K562 (cell line): Measurements from ENCODE around the gene PTPRU. TPM values are rescaled to one million over a fixed set of nuclear protein-coding genes. Genes with fewer than 3 reads are reported as not detected.

Experiments
- ATAC-seq: fragments of 200-7000 bp; cut with Tn5 transposase; 3 replicates; pipeline ENCODE4 v1.9.1; 2020; ENCODE audit warnings: moderate library complexity
- BruUV-seq: library from RNA; stranded (reverse); fragments of 400-500 nt; replicated peaks from 2 replicates; lab custom pipeline; 2021; lab: Mats Ljungman, UMichigan
- CTCF ChIA-PET: fragments of 300-600 bp; formaldehyde crosslinking; extraction: SDS; loops from one replicate; lab custom pipeline; 2021; ENCODE audit warnings: low intra/inter-chr PET ratio; lab: Yijun Ruan, JAX
- POLR2A ChIA-PET: fragments of 300-600, 350-650 bp; sonication (Branson Sonifier 250); formaldehyde crosslinking; extraction: SDS; loops from one replicate; lab custom pipeline; 2021; ENCODE audit warnings: antibody characterized with exemption, inconsistent platforms; lab: Yijun Ruan, JAX
- DNase-seq, 4 experiments: peaks; one replicate each; pipeline versions ENCODE4 v3.0.0 to v3.0.0-alpha.2; 2011 to 2018; ENCODE audit warnings: low spot score in 3 of 4, mixed read lengths in 3 of 4; ENCODE audit errors: extremely low read depth in 1 of 4
- FAIRE-seq: peaks from 2 replicates; lab custom pipeline; 2011; peaks lifted over from hg19 to GRCh38; lab: Jason Lieb, UNC
- H2AFZ ChIP-seq: 2 replicates; pipeline ENCODE4 v1.6.0; 2011; ENCODE audit warnings: low read depth, low read length, control low read depth, inconsistent platforms
- H3K27ac ChIP-seq: fragments of 200-600 bp; 3 replicates; pipeline ENCODE4 v1.8.0; 2011; ENCODE audit warnings: low read depth, mild to moderate bottlenecking, control low read depth, inconsistent platforms, low read length, moderate library complexity, mixed read lengths; ENCODE audit errors: extremely low read depth
- H3K27me3 ChIP-seq, 2 experiments: fragments of 300-600 bp in 1 of 2; 2 replicates in 1 of 2; 3 replicates in 1 of 2; pipeline versions ENCODE4 v1.6.0 to v1.8.0; 2011; ENCODE audit warnings: inconsistent platforms in 2 of 2, low read length in 2 of 2, mild to moderate bottlenecking in 1 of 2, mixed read lengths in 1 of 2, moderate library complexity in 1 of 2; ENCODE audit not compliant: control insufficient read depth in 2 of 2, insufficient read depth in 2 of 2
- H3K36me3 ChIP-seq: fragments of 300-600 bp; 3 replicates; pipeline ENCODE4 v1.8.0; 2011; ENCODE audit warnings: mild to moderate bottlenecking, low read length, inconsistent platforms; ENCODE audit not compliant: control insufficient read depth, insufficient read depth
- H3K4me1 ChIP-seq, 2 experiments: fragments of 200-600 bp in 1 of 2; replicated peaks in 1 of 2; 2 replicates in 1 of 2; 3 replicates in 1 of 2; pipeline versions ENCODE4 v1.5.1 to v1.8.0; 2011; ENCODE audit warnings: inconsistent platforms in 2 of 2, low read length in 2 of 2, mild to moderate bottlenecking in 1 of 2, mixed read lengths in 1 of 2, moderate library complexity in 1 of 2; ENCODE audit not compliant: control insufficient read depth in 2 of 2, insufficient read depth in 2 of 2
- H3K4me2 ChIP-seq: 2 replicates; pipeline ENCODE4 v1.6.1; 2011; ENCODE audit warnings: low read length, control low read depth, inconsistent platforms, mixed read lengths; ENCODE audit not compliant: insufficient read depth
- H3K4me3 ChIP-seq: fragments of 200-600 bp; sonication (generic), shearing (Covaris generic); 2 replicates; pipeline ENCODE4 v1.5.1; 2016; ENCODE audit warnings: control low read depth, inconsistent platforms
- H3K79me2 ChIP-seq: fragments of 200-600 bp; 3 replicates; pipeline ENCODE4 v1.8.0; 2011; ENCODE audit warnings: low read length, inconsistent platforms; ENCODE audit not compliant: control insufficient read depth, insufficient read depth
- H3K9ac ChIP-seq, 2 experiments: 2 replicates each; pipeline versions ENCODE4 v1.6.0 to v1.6.1; 2011; ENCODE audit warnings: low read depth in 2 of 2, low read length in 2 of 2, control low read depth in 1 of 2, inconsistent platforms in 1 of 2, mild to moderate bottlenecking in 1 of 2, mixed read lengths in 1 of 2; ENCODE audit not compliant: insufficient read depth in 1 of 2
- H3K9me1 ChIP-seq: one replicate; pipeline ENCODE4 v1.6.0; 2011; ENCODE audit warnings: inconsistent platforms, mild to moderate bottlenecking, low read length, moderate library complexity; ENCODE audit not compliant: control insufficient read depth, insufficient read depth
- H3K9me3 ChIP-seq: replicated peaks from 2 replicates; pipeline ENCODE4 v1.5.1; 2011; ENCODE audit warnings: low read depth, low read length, inconsistent platforms; ENCODE audit not compliant: control insufficient read depth, insufficient read depth
- H4K20me1 ChIP-seq: replicated peaks from 2 replicates; pipeline ENCODE4 v1.6.1; 2011; ENCODE audit warnings: low read length, inconsistent platforms, mixed read lengths; ENCODE audit not compliant: control insufficient read depth, insufficient read depth
- ADNP ChIP-seq: fragments of 200-800 bp; sonication (Bioruptor generic); IDR thresholded peaks from 2 replicates; pipeline ENCODE4 v1.6.1; 2016; ENCODE audit warnings: missing genetic modification characterization, missing compliant biosample characterization
- BHLHE40 ChIP-seq: IDR thresholded peaks from 2 replicates; pipeline ENCODE4 v1.6.1; 2011; ENCODE audit warnings: low read length, improper control_type of control experiment
- GTF2F1 ChIP-seq: IDR thresholded peaks from 2 replicates; pipeline ENCODE4 v1.6.1; 2011; ENCODE audit warnings: low read depth, low read length, improper control_type of control experiment
- HDAC8 ChIP-seq: fragments of 450-650 bp; IDR thresholded peaks from 2 replicates; pipeline ENCODE4 v1.6.1; 2016; ENCODE audit warnings: mild to moderate bottlenecking, missing genetic modification characterization, moderate library complexity, missing compliant biosample characterization
- KAT8 ChIP-seq: fragments of 450-650 bp; IDR thresholded peaks from 2 replicates; pipeline ENCODE4 v1.6.1; 2016; ENCODE audit warnings: low read depth, mild to moderate bottlenecking
- KLF10 ChIP-seq: fragments of 250-450 bp; sonication (Bioruptor Pico); IDR thresholded peaks from 2 replicates; pipeline ENCODE4 v1.6.1; 2021; ENCODE audit warnings: matching md5 sums
- MBD1 ChIP-seq: fragments of 250-450 bp; sonication (Bioruptor Pico); IDR thresholded peaks from 2 replicates; pipeline ENCODE4 v1.8.0; 2022; ENCODE audit warnings: inconsistent platforms
- SLC30A9 ChIP-seq: fragments of 250-450 bp; sonication (Bioruptor Pico); IDR thresholded peaks from 2 replicates; pipeline ENCODE4 v1.8.0; 2022; ENCODE audit warnings: mild to moderate bottlenecking, moderate library complexity
- THRA ChIP-seq: fragments of 450-650 bp; IDR thresholded peaks from 2 replicates; pipeline ENCODE4 v1.6.1; 2017; ENCODE audit warnings: mild to moderate bottlenecking, moderate library complexity
- ZC3H8 ChIP-seq: fragments of 450-650 bp; IDR thresholded peaks from 2 replicates; pipeline ENCODE4 v1.6.1; 2017
- ZNF143 ChIP-seq: sonication (generic); formaldehyde crosslinking; IDR thresholded peaks from 2 replicates; pipeline ENCODE4 v1.9.0; 2022; ENCODE audit warnings: mild to moderate bottlenecking, missing genetic modification reagents
- ZNF212 ChIP-seq: fragments of 450-650 bp; formaldehyde crosslinking; IDR thresholded peaks from 2 replicates; pipeline ENCODE4 v1.4.0; 2020; ENCODE audit warnings: mild to moderate bottlenecking
- ZNF551 ChIP-seq: fragments of 250-450 bp; sonication (Bioruptor Pico); IDR thresholded peaks from 2 replicates; pipeline ENCODE4 v1.5.0; 2021; ENCODE audit warnings: mild to moderate bottlenecking, moderate library complexity
- ZNF586 ChIP-seq: fragments of 450-650 bp; formaldehyde crosslinking; conservative IDR thresholded peaks from 2 replicates; pipeline ENCODE4 v1.4.0; 2020; ENCODE audit warnings: mild to moderate bottlenecking, moderate library complexity
- ZNF639 ChIP-seq, 2 experiments: fragments of 200-800 bp in 1 of 2; sonication (Bioruptor generic) in 1 of 2; sonication (generic) in 1 of 2; formaldehyde crosslinking in 1 of 2; IDR thresholded peaks in 1 of 2; conservative IDR thresholded peaks in 1 of 2; 2 replicates each; pipeline versions ENCODE4 v1.5.0 to v1.6.1; 2016 to 2020; ENCODE audit warnings: missing compliant biosample characterization in 1 of 2, missing genetic modification characterization in 1 of 2, missing genetic modification reagents in 1 of 2
- ZNF717 ChIP-seq: fragments of 250-450 bp; sonication (Bioruptor Pico); IDR thresholded peaks from 2 replicates; pipeline ENCODE4 v1.5.0; 2021
- WGBS: fragments of 100-300 bp; shearing (Covaris generic); methylation state at CpG from one replicate; pipeline ENCODE4 v1.1.6; 2016; ENCODE audit warnings: low coverage, mixed read lengths; ENCODE audit not compliant: insufficient coverage; ENCODE audit errors: missing lambda C conversion rate; 5-methylcytosine and 5-hydroxymethylcytosine counted together
- in situ Hi-C: fragments of 300-500 bp; cut with MboI; formaldehyde crosslinking; loops from 4 replicates; pipeline ENCODE4 v1.15.0; 2018; ENCODE audit warnings: inconsistent platforms, mixed read lengths
- intact Hi-C: fragments of 100-400 bp; cut with micrococcal nuclease; formaldehyde crosslinking; loops from 2 replicates; pipeline ENCODE4 v1.14.2; 2022
- polyA plus RNA-seq, 8 experiments: library from polyadenylated mRNA; depleted of rRNA in 4 of 8; stranded (reverse) in 5 of 8; unstranded in 3 of 8; fragments of >200 nt; fragmentation: Nextera tagmentation in 2 of 8; fragmentation: Illumina TruSeq in 1 of 8; extraction: Ambion mirVana in 2 of 8; extraction: Trizol in 1 of 8; gene quantifications; 2 replicates each; pipeline versions ENCODE4 v1.2.1 to v1.2.3, GENCODE V29; 2011 to 2014; ENCODE audit warnings: inconsistent platforms in 1 of 8, missing spikeins in 1 of 8
- total RNA-seq, 7 experiments: library from RNA; depleted of rRNA in 6 of 7; stranded (reverse); fragments of >200 nt in 6 of 7; fragmentation: Illumina TruSeq in 2 of 7; extraction: Trizol in 2 of 7; gene quantifications; 2 replicates each; pipeline versions ENCODE4 v1.2.1 to v1.2.3, GENCODE V29; 2011 to 2021; ENCODE audit warnings: low replicate concordance in 1 of 7

PTPRU gene
- total and polyA plus RNA-seq, 9 of the 15 experiments (the other 6 are each of a cell fraction or from before 2014, with no cell fraction given), result 0.01 to 2.9 (median 1.0) TPM

GRCh38 chr1:29364101-29364678, 127.9 kb downstream of the PTPRU start (continued):
- TF ChIP-seq MBD1 (CRISPR knock-in tag) (no peak), ZNF639 (CRISPR knock-in tag; conservative IDR thresholded peaks at IDR 0.05 in 1 of 2, IDR thresholded peaks at IDR 0.05 in 1 of 2) (no peak), BHLHE40 (no peak)

- Histone ChIP-seq H3K4me3 (no peak overlapping the region), H4K20me1 (peaks cover 7% of the 10 kb centered on the region; the same call in 1 of the 2 replicates), H3K4me1 (no peaks in the 10 kb centered on the region), H3K9me1 (no peaks in the 10 kb centered on the region), H3K27ac (no peak overlapping the region), H3K27me3 (peaks cover 5 to 51% of the 10 kb centered on the region in 2 experiments), H3K9me3 (no peaks in the 10 kb centered on the region), H3K79me2 (no peaks in the 10 kb centered on the region), H2AFZ (no peak overlapping the region), H3K4me2 (no peak overlapping the region), H3K9ac (no peak overlapping the region), H3K36me3 (no peaks in the 10 kb centered on the region)
- intact Hi-C loops (loop anchor here (10.0 kb wide), 1 partner anchor 739 kb away; no protein-coding TSS in a partner anchor), in situ Hi-C loops (no loop called here)
- FAIRE-seq (no peak), DNase-seq (no peak), ATAC-seq (no peak)
- ChIA-PET CTCF (no interaction called here), POLR2A (interaction anchor here (0.7 kb wide), 1 partner anchor 51 kb away, joined by 3 read pairs; no protein-coding TSS in a partner anchor)
- 0% methylated on average over 11 of the region's 11 CpGs for WGBS
- BruUV-seq, result no TSS peak
- no peak for TF ChIP-seq SLC30A9
- no peak for TF ChIP-seq ZNF717 (CRISPR knock-in tag)
- TF ChIP-seq ZNF586 (CRISPR knock-in tag), result no peak
- no peak for TF ChIP-seq ZNF551 (CRISPR knock-in tag)
- TF ChIP-seq THRA, result no peak
- TF ChIP-seq HDAC8, result no peak
- no peak for TF ChIP-seq KAT8
- no peak for TF ChIP-seq KLF10 (CRISPR knock-in tag)
- no peak for TF ChIP-seq ZC3H8
- TF ChIP-seq ZNF143 (CRISPR knock-in tag), result peak; percentile 65
- TF ChIP-seq ADNP, result no peak
- TF ChIP-seq ZNF212, result no peak
- TF ChIP-seq GTF2F1, result no peak
These were observed 129.8 kb downstream of the PTPRU start for GRCh38 chr1:29365906-29366670.
